ENCODE results near the gene NKAIN2.

NKAIN2 gene

GRCh38 chr6:124054034-124054433, 250.4 kb downstream of the NKAIN2 start:
- Histone ChIP-seq H3K27me3 (replicated peaks; ENCODE audit: insufficient read depth, low read length) (no peaks in the 10 kb centered on the region), H3K4me2 (ENCODE audit: low read depth, low read length) (peak overlapping the region; percentile 4; the same call in 1 of the 2 replicates), H3K79me2 (ENCODE audit: low read length) (no peaks in the 10 kb centered on the region), H3K4me3 (ENCODE audit: low read length) (no peak overlapping the region), H3K36me3 (replicated peaks; ENCODE audit: insufficient read depth, low read length) (no peaks in the 10 kb centered on the region), H3K9me3 (replicated peaks; ENCODE audit: insufficient read depth, low read length) (no peaks in the 10 kb centered on the region), H3K27ac (ENCODE audit: low read length) (no peak overlapping the region), H2AFZ (ENCODE audit: low read length) (0 out of 2 replicates have a peak overlapping the region, but pooled peaks have one; percentile 24), H3K9me2 (replicated peaks; ENCODE audit: insufficient read depth, low read length) (no peaks in the 10 kb centered on the region), H4K20me1 (ENCODE audit: insufficient read depth, low read length) (no peaks in the 10 kb centered on the region), H3F3A (ENCODE audit: insufficient read depth, low read length) (no peaks in the 10 kb centered on the region), H3K9ac (ENCODE audit: low read length) (no peak overlapping the region), H3K4me1 (ENCODE audit: low read length) (0 out of 2 replicates have a peak, but pooled peaks cover 6% of the 10 kb centered on the region)
- peak; percentile 47 for DNase-seq
- TF ChIP-seq EZH2phosphoT487 (IDR thresholded peaks at IDR 0.05; ENCODE audit: low read length) (no peak), EZH2 (optimal IDR thresholded peaks at IDR 0.05; ENCODE audit: low read depth, low read length) (no peak), CTCF (IDR thresholded peaks at IDR 0.05; ENCODE audit: low read length) (no peak)

GRCh38 chr6:124055395-124055794, 251.7 kb downstream of the NKAIN2 start:
- no peaks in the 10 kb centered on the region for H3F3A ChIP-seq (ENCODE audit: insufficient read depth, low read length)
- H3K9me3 ChIP-seq (replicated peaks; ENCODE audit: insufficient read depth, low read length): no peaks in the 10 kb centered on the region
- DNase-seq: no peak
- no peaks in the 10 kb centered on the region for H3K9me2 ChIP-seq (replicated peaks; ENCODE audit: insufficient read depth, low read length)
- TF ChIP-seq CTCF (IDR thresholded peaks at IDR 0.05; ENCODE audit: low read length): no peak
- no peak for TF ChIP-seq EZH2 (optimal IDR thresholded peaks at IDR 0.05; ENCODE audit: low read depth, low read length)
- TF ChIP-seq EZH2phosphoT487 (IDR thresholded peaks at IDR 0.05; ENCODE audit: low read length): no peak
- H3K79me2 ChIP-seq (ENCODE audit: low read length): no peaks in the 10 kb centered on the region
- no peak overlapping the region for H3K9ac ChIP-seq (ENCODE audit: low read length)
- no peak overlapping the region for H3K27ac ChIP-seq (ENCODE audit: low read length)
- no peaks in the 10 kb centered on the region for H3K36me3 ChIP-seq (replicated peaks; ENCODE audit: insufficient read depth, low read length)
- H3K4me1 ChIP-seq (ENCODE audit: low read length): 0 out of 2 replicates have a peak, but pooled peaks cover 6% of the 10 kb centered on the region
- H4K20me1 ChIP-seq (ENCODE audit: insufficient read depth, low read length): no peaks in the 10 kb centered on the region
- H3K27me3 ChIP-seq (replicated peaks; ENCODE audit: insufficient read depth, low read length): no peaks in the 10 kb centered on the region
- H3K4me3 ChIP-seq (ENCODE audit: low read length): no peak overlapping the region
- H2AFZ ChIP-seq (ENCODE audit: low read length): no peak overlapping the region
- H3K4me2 ChIP-seq (ENCODE audit: low read depth, low read length): no peak overlapping the region

DNA sequence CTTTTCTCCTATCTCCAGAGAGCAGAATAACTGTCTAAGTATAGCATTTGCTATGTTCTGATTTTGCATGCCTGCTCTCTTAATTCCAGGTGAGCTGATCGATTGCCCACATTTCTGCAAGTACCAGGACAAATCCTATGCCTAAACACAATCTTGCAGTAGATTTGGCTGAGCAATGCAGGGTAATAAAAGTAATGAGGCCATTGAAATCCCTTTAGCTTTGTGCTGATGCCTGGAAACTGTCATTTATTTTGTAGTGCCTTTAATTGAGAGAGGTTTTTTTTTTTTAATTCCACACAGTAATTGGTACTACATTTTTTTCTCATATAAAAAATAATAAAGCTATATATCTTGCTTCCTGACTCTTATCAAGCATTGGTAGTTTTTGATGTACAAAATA, 252.3 kb downstream of the NKAIN2 start:
- H3K4me3 ChIP-seq (ENCODE audit: low read length): no peak overlapping the region
- no peak overlapping the region for H3K9ac ChIP-seq (ENCODE audit: low read length)
- H3K36me3 ChIP-seq (replicated peaks; ENCODE audit: insufficient read depth, low read length): no peaks in the 10 kb centered on the region
- H3K27me3 ChIP-seq (replicated peaks; ENCODE audit: insufficient read depth, low read length): no peaks in the 10 kb centered on the region
- no peak for DNase-seq
- no peaks in the 10 kb centered on the region for H3K79me2 ChIP-seq (ENCODE audit: low read length)
- no peaks in the 10 kb centered on the region for H4K20me1 ChIP-seq (ENCODE audit: insufficient read depth, low read length)
- TF ChIP-seq EZH2 (optimal IDR thresholded peaks at IDR 0.05; ENCODE audit: low read depth, low read length) (no peak), EZH2phosphoT487 (IDR thresholded peaks at IDR 0.05; ENCODE audit: low read length) (no peak), CTCF (IDR thresholded peaks at IDR 0.05; ENCODE audit: low read length) (no peak)
- H2AFZ ChIP-seq (ENCODE audit: low read length): no peak overlapping the region
- no peak overlapping the region for H3K4me2 ChIP-seq (ENCODE audit: low read depth, low read length)
- 0 out of 2 replicates have a peak, but pooled peaks cover 6% of the 10 kb centered on the region for H3K4me1 ChIP-seq (ENCODE audit: low read length)
- H3K9me3 ChIP-seq (replicated peaks; ENCODE audit: insufficient read depth, low read length): no peaks in the 10 kb centered on the region
- no peaks in the 10 kb centered on the region for H3K9me2 ChIP-seq (replicated peaks; ENCODE audit: insufficient read depth, low read length)
- H3K27ac ChIP-seq (ENCODE audit: low read length): no peak overlapping the region
- H3F3A ChIP-seq (ENCODE audit: insufficient read depth, low read length): no peaks in the 10 kb centered on the region
